Astrocyte (in vitro differentiated cells and primary cell): ENCODE data around the gene E2F2. TPM values are rescaled to one million over a fixed set of nuclear protein-coding genes. Genes with fewer than 3 reads are reported as not detected.

Experiments used
- DNase-seq: peaks from one replicate; pipeline ENCODE4 v3.0.0-alpha.2; 2010; ENCODE audit warnings: low read depth
- FAIRE-seq: peaks from 2 replicates; lab custom pipeline; 2011; peaks lifted over from hg19 to GRCh38; lab: Jason Lieb, UNC
- H2AFZ ChIP-seq: 2 replicates; pipeline ENCODE4 v1.6.0; 2012; ENCODE audit warnings: low read depth, low read length, inconsistent platforms
- H3K27ac ChIP-seq: 2 replicates; pipeline ENCODE4 v1.5.1; 2011; ENCODE audit warnings: low read depth, low read length, inconsistent platforms
- H3K27me3 ChIP-seq: 2 replicates; pipeline ENCODE4 v1.6.0; 2011; ENCODE audit warnings: low read length, inconsistent platforms; ENCODE audit not compliant: insufficient read depth
- H3K36me3 ChIP-seq: 2 replicates; pipeline ENCODE4 v1.5.1; 2011; ENCODE audit warnings: low read length, inconsistent platforms; ENCODE audit not compliant: insufficient read depth
- H3K4me1 ChIP-seq: 2 replicates; pipeline ENCODE4 v1.5.1; 2011; ENCODE audit warnings: low read length, inconsistent platforms; ENCODE audit not compliant: insufficient read depth
- H3K4me2 ChIP-seq: 2 replicates; pipeline ENCODE4 v1.6.0; 2012; ENCODE audit warnings: low read length, inconsistent platforms
- H3K4me3 ChIP-seq: 2 replicates; pipeline ENCODE4 v1.5.1; 2011; ENCODE audit warnings: low read depth, mild to moderate bottlenecking, low read length, inconsistent platforms; ENCODE audit not compliant: insufficient read depth
- H3K79me2 ChIP-seq: 2 replicates; pipeline ENCODE4 v1.6.0; 2012; ENCODE audit warnings: mild to moderate bottlenecking, low read length, inconsistent platforms; ENCODE audit not compliant: insufficient read depth
- H3K9ac ChIP-seq: 2 replicates; pipeline ENCODE4 v1.6.0; 2012; ENCODE audit warnings: mild to moderate bottlenecking, low read length, inconsistent platforms
- H3K9me3 ChIP-seq: 2 replicates; pipeline ENCODE4 v1.5.1; 2012; ENCODE audit warnings: low read depth, mild to moderate bottlenecking, low read length, inconsistent platforms; ENCODE audit not compliant: insufficient read depth
- H4K20me1 ChIP-seq: 2 replicates; pipeline ENCODE4 v1.6.0; 2012; ENCODE audit warnings: low read length, inconsistent platforms; ENCODE audit not compliant: insufficient read depth
- H3K27ac Mint-ChIP-seq: one replicate; pipeline ENCODE4 v1.8.0; 2021; ENCODE audit warnings: mild to moderate bottlenecking, mixed read lengths; ENCODE audit not compliant: unreplicated experiment
- H3K27me3 Mint-ChIP-seq: one replicate; pipeline ENCODE4 v1.8.0; 2021; ENCODE audit warnings: low read depth, mixed read lengths; ENCODE audit not compliant: unreplicated experiment
- H3K36me3 Mint-ChIP-seq: one replicate; pipeline ENCODE4 v1.8.0; 2021; ENCODE audit warnings: low read depth, mixed read lengths; ENCODE audit not compliant: unreplicated experiment
- H3K4me1 Mint-ChIP-seq: one replicate; pipeline ENCODE4 v1.8.0; 2021; ENCODE audit warnings: low read depth, mixed read lengths; ENCODE audit not compliant: unreplicated experiment
- H3K4me3 Mint-ChIP-seq: one replicate; pipeline ENCODE4 v1.8.0; 2021; ENCODE audit warnings: mild to moderate bottlenecking, moderate library complexity, mixed read lengths; ENCODE audit not compliant: unreplicated experiment
- H3K9me3 Mint-ChIP-seq: one replicate; pipeline ENCODE4 v1.8.0; 2021; ENCODE audit warnings: mild to moderate bottlenecking, mixed read lengths; ENCODE audit not compliant: unreplicated experiment
- CTCF ChIP-seq: IDR thresholded peaks from 2 replicates; pipeline ENCODE4 v1.5.1; 2011; ENCODE audit warnings: low read depth, mild to moderate bottlenecking, inconsistent platforms, low read length, moderate library complexity; ENCODE audit not compliant: insufficient read depth
- EZH2 ChIP-seq: IDR thresholded peaks from 2 replicates; pipeline ENCODE4 v1.6.1; 2012; ENCODE audit warnings: mild to moderate bottlenecking, low read length, inconsistent platforms; ENCODE audit not compliant: insufficient read depth
- total RNA-seq: library from RNA; stranded (reverse); gene quantifications from 2 replicates; pipeline ENCODE4 v1.2.1, GENCODE V29; 2021

The E2F2 gene
- total RNA-seq, 1 donor from 2014 or later = 0.11 TPM

GRCh38 chr1:23545851-23546250 is 14.8 kb upstream of the E2F2 start:
- FAIRE-seq = no peak
- no peak overlapping the region for H3K4me3 ChIP-seq
- no peak overlapping the region for H3K9ac ChIP-seq
- no peaks in the 10 kb centered on the region for H3K9me3 Mint-ChIP-seq
- no peaks in the 10 kb centered on the region for H3K36me3 ChIP-seq
- no peak overlapping the region for H3K4me2 ChIP-seq
- H2AFZ ChIP-seq = no peak overlapping the region
- no peak overlapping the region for H3K27ac ChIP-seq
- no peaks in the 10 kb centered on the region for H3K79me2 ChIP-seq
- no peaks in the 10 kb centered on the region for H3K36me3 Mint-ChIP-seq
- no peak for DNase-seq
- no peak overlapping the region for H3K27ac Mint-ChIP-seq
- peaks cover 5% of the 10 kb centered on the region for H3K4me1 Mint-ChIP-seq
- H3K27me3 ChIP-seq = no peaks in the 10 kb centered on the region
- H4K20me1 ChIP-seq = no peaks in the 10 kb centered on the region
- H3K4me3 Mint-ChIP-seq = no peak overlapping the region
- TF ChIP-seq EZH2 = no peak
- TF ChIP-seq CTCF = no peak
- peaks cover 4% of the 10 kb centered on the region for H3K4me1 ChIP-seq
- H3K27me3 Mint-ChIP-seq = peaks cover 2% of the 10 kb centered on the region
- no peaks in the 10 kb centered on the region for H3K9me3 ChIP-seq

GRCh38 chr1:23544444-23545389 is 13.7 kb upstream of the E2F2 start:
- H3K4me3 ChIP-seq = no peak overlapping the region
- H3K27me3 ChIP-seq = no peaks in the 10 kb centered on the region
- peak; percentile 54 for DNase-seq
- Mint-ChIP-seq H3K27ac (peak overlapping the region; percentile 26), H3K4me1 (peaks cover 4% of the 10 kb centered on the region), H3K36me3 (no peaks in the 10 kb centered on the region), H3K27me3 (peaks cover 3% of the 10 kb centered on the region), H3K4me3 (no peak overlapping the region), H3K9me3 (no peaks in the 10 kb centered on the region)
- H2AFZ ChIP-seq = no peak overlapping the region
- no peak for TF ChIP-seq EZH2
- TF ChIP-seq CTCF = peak; percentile 96
- H3K4me1 ChIP-seq = peaks cover 8% of the 10 kb centered on the region
- no peaks in the 10 kb centered on the region for H3K36me3 ChIP-seq
- peak; percentile 32 for FAIRE-seq
- no peak overlapping the region for H3K27ac ChIP-seq
- peak overlapping the region; percentile 7 for H3K9ac ChIP-seq
- H4K20me1 ChIP-seq = no peaks in the 10 kb centered on the region
- H3K4me2 ChIP-seq = no peak overlapping the region
- H3K9me3 ChIP-seq = no peaks in the 10 kb centered on the region
- H3K79me2 ChIP-seq = no peaks in the 10 kb centered on the region
